ENCODE data around the gene PIAS4. TPM values are rescaled to one million over a fixed set of nuclear protein-coding genes. Genes with fewer than 3 reads are reported as not detected.

PIAS4 gene, protein sequence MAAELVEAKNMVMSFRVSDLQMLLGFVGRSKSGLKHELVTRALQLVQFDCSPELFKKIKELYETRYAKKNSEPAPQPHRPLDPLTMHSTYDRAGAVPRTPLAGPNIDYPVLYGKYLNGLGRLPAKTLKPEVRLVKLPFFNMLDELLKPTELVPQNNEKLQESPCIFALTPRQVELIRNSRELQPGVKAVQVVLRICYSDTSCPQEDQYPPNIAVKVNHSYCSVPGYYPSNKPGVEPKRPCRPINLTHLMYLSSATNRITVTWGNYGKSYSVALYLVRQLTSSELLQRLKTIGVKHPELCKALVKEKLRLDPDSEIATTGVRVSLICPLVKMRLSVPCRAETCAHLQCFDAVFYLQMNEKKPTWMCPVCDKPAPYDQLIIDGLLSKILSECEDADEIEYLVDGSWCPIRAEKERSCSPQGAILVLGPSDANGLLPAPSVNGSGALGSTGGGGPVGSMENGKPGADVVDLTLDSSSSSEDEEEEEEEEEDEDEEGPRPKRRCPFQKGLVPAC
- 12.5 to 18.9 TPM (median 17.4 TPM) in 5 replicates for total RNA-seq (2022; extraction: Qiagen RNA extraction; ENCODE audit: low read depth)

GRCh38 chr19:4007021-4007835, at the start of gene PIAS4:
Gene PIAS4 (plus strand): TSS chr19:4007736. CDS start chr19:4007761, 25 bp downstream.

DNA sequence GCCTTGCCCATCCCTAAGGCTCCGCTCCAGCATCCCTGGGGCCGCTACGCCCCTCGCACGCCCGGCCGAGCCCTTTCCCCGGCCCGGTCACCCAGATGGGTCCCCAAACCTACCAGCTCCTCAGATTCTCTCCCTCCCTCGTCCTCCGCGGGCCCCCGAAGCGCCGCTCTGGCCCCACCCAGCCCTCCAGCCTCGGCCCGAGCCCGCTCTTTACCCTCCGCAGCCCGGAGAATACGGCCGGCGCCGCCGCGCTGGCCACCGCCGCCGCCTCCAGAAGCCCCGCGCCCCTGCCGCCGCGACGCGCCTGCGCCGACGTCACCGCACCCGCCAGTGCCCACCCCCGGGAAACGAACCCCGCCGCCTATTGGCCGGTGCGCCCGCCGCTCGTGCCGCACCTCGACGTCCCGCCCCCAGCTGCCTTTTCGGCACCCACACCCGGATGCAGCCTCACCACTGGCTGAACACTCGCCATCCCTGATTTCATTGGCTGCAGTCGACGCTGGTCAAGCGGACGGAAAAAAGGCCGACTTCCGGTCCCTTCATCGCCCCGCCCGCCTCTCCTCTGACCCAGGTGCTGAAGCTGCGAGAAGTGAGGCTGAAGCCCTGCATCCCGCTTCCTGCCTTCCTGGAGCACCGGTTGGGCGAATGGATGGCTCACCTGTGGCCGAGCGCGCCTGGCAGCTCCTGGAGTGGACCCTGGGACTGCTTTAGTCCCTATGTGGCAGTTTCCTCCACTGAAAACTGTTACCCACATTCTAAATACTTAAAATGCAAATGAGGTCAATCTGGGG, 36.5 kb upstream of the PIAS4 start, which contains the start of gene DAPK3:
Gene DAPK3, minus strand, starts transcription at position 292 of the 791 bp plus-strand sequence. CDS start 1,364 bp downstream, outside the sequence.

GRCh38 chr19:3984908-3985642, 22.5 kb upstream of the PIAS4 start, which contains the start of gene EEF2:
Gene EEF2 (minus strand): TSS chr19:3985463. CDS start chr19:3985380, 83 bp downstream.

DNA sequence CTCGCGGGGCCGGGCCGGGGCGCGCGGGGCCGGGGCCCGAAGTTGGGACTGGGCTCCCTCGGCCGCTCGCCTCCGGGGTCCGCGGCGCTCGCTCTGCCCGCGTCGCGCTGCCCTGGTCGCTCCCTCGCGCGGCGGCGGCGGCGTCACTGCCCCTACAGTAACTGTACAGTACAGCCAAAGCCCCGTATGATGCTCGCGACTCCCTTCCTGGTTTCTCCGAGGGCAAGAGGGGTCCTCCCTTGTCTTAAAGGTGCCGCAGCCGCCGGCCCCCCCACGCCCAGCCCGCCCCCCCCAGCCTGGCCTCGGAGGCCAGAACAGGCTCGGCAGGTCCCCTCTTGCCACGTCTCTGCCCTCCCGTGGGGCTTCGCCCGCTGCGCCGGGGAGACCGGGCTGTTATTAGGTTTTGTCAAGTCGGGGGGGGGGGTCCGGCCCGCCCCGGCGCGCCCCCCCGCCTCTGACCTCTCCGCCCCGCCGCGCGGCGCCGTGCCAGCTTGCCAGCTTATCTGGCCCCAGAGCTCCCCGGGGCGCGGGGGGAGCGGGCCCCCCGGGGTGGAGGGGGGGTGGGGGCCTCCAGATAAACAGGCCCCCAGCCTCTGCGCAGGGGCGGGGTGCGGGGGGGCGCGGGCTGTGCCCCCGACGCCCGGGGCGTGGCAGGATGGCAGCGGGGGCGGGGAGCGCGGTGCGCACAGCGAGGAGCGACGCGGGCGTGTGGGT, 59.3 kb downstream of the PIAS4 start, which contains the start of gene ZBTB7A:
Gene ZBTB7A, minus strand, starts transcription at position 218 of the 714 bp plus-strand sequence. CDS start 11,667 bp downstream, outside the sequence.

Other genes with a start within 250 kb of the PIAS4 start
- gene APBA3, start 246.0 kb upstream of the PIAS4 start, total RNA-seq (2022; extraction: Qiagen RNA extraction; ENCODE audit: low read depth): 9.3 to 15.0 TPM (median 13.3 TPM) in 5 replicates
- 61.7 to 79.2 TPM (median 66.2 TPM) in 5 replicates for gene MRPL54, start 245.1 kb upstream of the PIAS4 start, total RNA-seq (2022; extraction: Qiagen RNA extraction; ENCODE audit: low read depth)
- gene RAX2, start 235.5 kb upstream of the PIAS4 start, total RNA-seq (2022; extraction: Qiagen RNA extraction; ENCODE audit: low read depth): not detected in 5 replicates
- gene MATK, start 221.4 kb upstream of the PIAS4 start, total RNA-seq (2022; extraction: Qiagen RNA extraction; ENCODE audit: low read depth): 0.82 to 1.9 TPM (median 1.1 TPM) in 5 replicates
- 0.16 to 0.31 TPM (median 0.30 TPM) in 3 of 5 replicates, not detected in the others for gene ZFR2, start 138.7 kb upstream of the PIAS4 start, total RNA-seq (2022; extraction: Qiagen RNA extraction; ENCODE audit: low read depth)
- 0.09 to 0.24 TPM (median 0.18 TPM) in 5 replicates for gene ATCAY, start 127.1 kb upstream of the PIAS4 start, total RNA-seq (2022; extraction: Qiagen RNA extraction; ENCODE audit: low read depth)
- gene NMRK2, start 74.7 kb upstream of the PIAS4 start, total RNA-seq (2022; extraction: Qiagen RNA extraction; ENCODE audit: low read depth): not detected in 5 replicates
- 42.8 to 52.6 TPM (median 47.8 TPM) in 5 replicates for gene DAPK3, start 36.6 kb upstream of the PIAS4 start, total RNA-seq (2022; extraction: Qiagen RNA extraction; ENCODE audit: low read depth)
- 976 to 1,139 TPM (median 1,107 TPM) in 5 replicates for gene EEF2, start 22.3 kb upstream of the PIAS4 start, total RNA-seq (2022; extraction: Qiagen RNA extraction; ENCODE audit: low read depth)
- 13.0 to 19.5 TPM (median 18.2 TPM) in 5 replicates for gene ZBTB7A, start 59.2 kb downstream of the PIAS4 start, total RNA-seq (2022; extraction: Qiagen RNA extraction; ENCODE audit: low read depth)
- gene MAP2K2, start 116.4 kb downstream of the PIAS4 start, total RNA-seq (2022; extraction: Qiagen RNA extraction; ENCODE audit: low read depth): 104 to 145 TPM (median 123 TPM) in 5 replicates
- 0.05 to 0.07 TPM (median 0.06 TPM) in 3 of 5 replicates, not detected in the others for gene CREB3L3, start 145.9 kb downstream of the PIAS4 start, total RNA-seq (2022; extraction: Qiagen RNA extraction; ENCODE audit: low read depth)
- gene SIRT6, start 174.8 kb downstream of the PIAS4 start, total RNA-seq (2022; extraction: Qiagen RNA extraction; ENCODE audit: low read depth): 23.7 to 36.2 TPM (median 28.3 TPM) in 5 replicates
- 0.10 to 0.26 TPM (median 0.23 TPM) in 5 replicates for gene ANKRD24, start 175.0 kb downstream of the PIAS4 start, total RNA-seq (2022; extraction: Qiagen RNA extraction; ENCODE audit: low read depth)
- gene EBI3, start 221.8 kb downstream of the PIAS4 start, total RNA-seq (2022; extraction: Qiagen RNA extraction; ENCODE audit: low read depth): 2.6 to 4.2 TPM (median 2.9 TPM) in 5 replicates
- 18.2 to 22.4 TPM (median 19.1 TPM) in 5 replicates for gene YJU2, start 239.3 kb downstream of the PIAS4 start, total RNA-seq (2022; extraction: Qiagen RNA extraction; ENCODE audit: low read depth)